Measurements from ENCODE around the gene CACNA1H. TPM values are rescaled to one million over a fixed set of nuclear protein-coding genes. Genes with fewer than 3 reads are reported as not detected.

CACNA1H gene
- total RNA-seq, 1 donor from 2014 or later = 0.09 TPM

DNA sequence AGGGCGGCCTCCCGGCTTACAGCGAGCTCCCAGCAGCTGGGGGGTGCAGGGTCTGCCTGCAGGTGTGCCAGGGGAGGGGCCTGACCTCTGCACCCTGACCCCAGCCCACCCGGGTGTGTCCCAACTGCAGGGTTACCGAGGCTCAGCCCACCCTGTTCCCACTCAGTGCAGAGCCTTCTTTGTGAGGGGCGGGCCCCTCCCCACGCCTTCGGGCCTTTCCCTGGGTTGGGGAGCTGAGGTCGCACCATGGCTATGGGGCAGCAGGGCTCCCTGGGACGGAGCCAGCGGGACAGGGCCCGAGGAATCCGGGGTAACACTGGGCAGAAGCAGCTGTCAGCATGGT, 17.1 kb downstream of the CACNA1H start:
- H3K27me3 Mint-ChIP-seq (ENCODE audit: low read depth) = no peaks in the 10 kb centered on the region
- no peak for DNase-seq (ENCODE audit: low spot score)
- H3K4me3 Mint-ChIP-seq (ENCODE audit: low read depth) = no peak overlapping the region
- H3K4me1 Mint-ChIP-seq (ENCODE audit: low read depth) = no peaks in the 10 kb centered on the region
- H3K36me3 Mint-ChIP-seq (ENCODE audit: low read depth) = no peaks in the 10 kb centered on the region
- no peak overlapping the region for H3K27ac Mint-ChIP-seq
- intact Hi-C loops (cut with micrococcal nuclease) = no loop called here
- no peaks in the 10 kb centered on the region for H3K9me3 Mint-ChIP-seq

DNA sequence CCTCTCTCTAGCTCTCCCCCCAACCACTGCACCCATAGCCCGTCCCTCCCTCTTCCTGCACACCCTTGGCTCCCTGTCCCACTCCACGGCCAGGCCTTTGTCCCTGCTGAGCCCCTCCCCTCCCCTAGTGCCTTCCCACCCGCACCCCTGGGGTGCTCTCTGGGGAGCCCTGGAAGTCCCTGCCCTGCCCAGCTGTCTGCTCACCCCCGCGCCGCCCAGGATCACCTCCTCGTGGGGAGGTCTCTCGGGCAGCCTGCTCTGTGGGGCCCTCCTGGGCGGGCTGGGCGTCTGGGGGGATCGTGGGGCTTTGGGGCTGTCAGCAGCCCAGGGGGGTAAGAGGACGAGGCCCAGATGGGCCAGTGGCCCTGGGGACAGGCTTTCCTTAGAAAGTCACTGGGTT, 18.1 kb downstream of the CACNA1H start:
- intact Hi-C loops (cut with micrococcal nuclease) = no loop called here
- Mint-ChIP-seq H3K27me3 (ENCODE audit: low read depth) (no peaks in the 10 kb centered on the region), H3K4me1 (ENCODE audit: low read depth) (no peaks in the 10 kb centered on the region), H3K36me3 (ENCODE audit: low read depth) (no peaks in the 10 kb centered on the region), H3K27ac (no peak overlapping the region), H3K9me3 (no peaks in the 10 kb centered on the region), H3K4me3 (ENCODE audit: low read depth) (no peak overlapping the region)
- no peak for DNase-seq (ENCODE audit: low spot score)

DNA sequence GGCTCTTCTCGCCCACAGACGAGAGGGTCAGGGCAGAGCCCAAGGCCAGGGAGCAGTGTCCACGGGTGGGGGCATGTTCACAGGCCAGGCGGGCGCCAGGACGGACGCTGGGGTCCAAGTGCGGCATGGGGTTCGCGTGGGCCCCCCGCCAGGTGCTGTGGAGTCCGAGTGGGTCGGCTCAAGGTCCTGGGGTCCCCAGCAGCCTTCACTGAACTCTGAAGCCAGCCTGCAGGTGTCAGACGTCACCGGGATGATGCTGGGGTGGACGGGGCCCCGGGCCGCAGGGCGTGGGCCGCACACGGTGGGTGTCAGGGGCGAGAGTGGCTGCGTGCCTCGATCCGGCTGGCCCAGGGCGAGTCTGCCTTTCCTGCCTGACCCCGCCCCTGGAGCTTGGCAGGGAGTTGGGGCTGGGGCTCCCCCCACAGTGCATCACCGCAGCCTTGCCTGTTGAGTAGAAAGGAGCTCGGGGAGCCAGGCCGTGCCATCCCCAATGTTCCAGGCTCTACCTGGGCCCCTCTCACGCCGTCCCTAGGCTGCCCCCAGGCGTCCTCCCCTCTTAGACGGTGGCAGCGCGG, 19.0 kb downstream of the CACNA1H start:
- DNase-seq (ENCODE audit: low spot score) = no peak
- no peak overlapping the region for H3K27ac Mint-ChIP-seq
- no peaks in the 10 kb centered on the region for H3K9me3 Mint-ChIP-seq
- H3K4me3 Mint-ChIP-seq (ENCODE audit: low read depth) = no peak overlapping the region
- H3K36me3 Mint-ChIP-seq (ENCODE audit: low read depth) = no peaks in the 10 kb centered on the region
- H3K27me3 Mint-ChIP-seq (ENCODE audit: low read depth) = no peaks in the 10 kb centered on the region
- intact Hi-C loops (cut with micrococcal nuclease) = no loop called here
- H3K4me1 Mint-ChIP-seq (ENCODE audit: low read depth) = no peaks in the 10 kb centered on the region

DNA sequence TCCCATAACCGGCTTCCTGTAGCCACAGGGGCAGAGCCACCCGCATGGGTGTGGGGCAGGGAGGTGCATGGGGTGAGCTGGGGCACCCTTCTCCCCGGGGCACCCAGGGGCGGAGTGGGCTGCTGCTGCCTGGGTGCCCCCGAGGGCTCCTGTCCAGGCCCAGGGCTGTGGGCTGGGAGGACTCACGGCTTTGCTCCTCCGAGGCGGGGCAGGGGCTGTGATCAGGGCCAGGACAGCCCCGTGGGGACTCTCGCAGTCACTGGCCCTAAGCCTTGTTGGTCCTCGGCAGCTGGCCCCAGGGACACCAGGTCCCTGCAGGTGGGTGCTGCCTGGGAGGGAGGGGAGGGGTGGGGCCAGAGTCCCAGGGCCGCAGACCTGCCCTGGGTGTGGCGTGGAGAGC, 19.7 kb downstream of the CACNA1H start:
- no peaks in the 10 kb centered on the region for H3K9me3 Mint-ChIP-seq
- DNase-seq (ENCODE audit: low spot score) = no peak
- no peak overlapping the region for H3K27ac Mint-ChIP-seq
- intact Hi-C loops (cut with micrococcal nuclease) = no loop called here
- no peaks in the 10 kb centered on the region for H3K27me3 Mint-ChIP-seq (ENCODE audit: low read depth)
- H3K4me3 Mint-ChIP-seq (ENCODE audit: low read depth) = no peak overlapping the region
- H3K4me1 Mint-ChIP-seq (ENCODE audit: low read depth) = no peaks in the 10 kb centered on the region
- no peaks in the 10 kb centered on the region for H3K36me3 Mint-ChIP-seq (ENCODE audit: low read depth)

GRCh38 chr16:1173788-1174451, 21.0 kb downstream of the CACNA1H start:
- no peak overlapping the region for H3K27ac Mint-ChIP-seq
- intact Hi-C loops (cut with micrococcal nuclease) = no loop called here
- no peaks in the 10 kb centered on the region for H3K9me3 Mint-ChIP-seq
- no peak overlapping the region for H3K4me3 Mint-ChIP-seq (ENCODE audit: low read depth)
- H3K36me3 Mint-ChIP-seq (ENCODE audit: low read depth) = no peaks in the 10 kb centered on the region
- DNase-seq (ENCODE audit: low spot score) = no peak
- no peaks in the 10 kb centered on the region for H3K4me1 Mint-ChIP-seq (ENCODE audit: low read depth)
- H3K27me3 Mint-ChIP-seq (ENCODE audit: low read depth) = no peaks in the 10 kb centered on the region

- no peaks in the 10 kb centered on the region for H3K27me3 Mint-ChIP-seq (ENCODE audit: low read depth)
- no peak overlapping the region for H3K27ac Mint-ChIP-seq
- H3K9me3 Mint-ChIP-seq = no peaks in the 10 kb centered on the region
- intact Hi-C loops (cut with micrococcal nuclease) = no loop called here
- no peak overlapping the region for H3K4me3 Mint-ChIP-seq (ENCODE audit: low read depth)
- H3K4me1 Mint-ChIP-seq (ENCODE audit: low read depth) = no peaks in the 10 kb centered on the region
- no peak for DNase-seq (ENCODE audit: low spot score)
- no peaks in the 10 kb centered on the region for H3K36me3 Mint-ChIP-seq (ENCODE audit: low read depth)
Measured at GRCh38 chr16:1174477-1175357, 21.8 kb downstream of the CACNA1H start.

GRCh38 chr16:1175566-1176279, 22.8 kb downstream of the CACNA1H start:
- DNase-seq (ENCODE audit: low spot score) = no peak
- Mint-ChIP-seq H3K27me3 (ENCODE audit: low read depth) (no peaks in the 10 kb centered on the region), H3K9me3 (no peaks in the 10 kb centered on the region), H3K36me3 (ENCODE audit: low read depth) (no peaks in the 10 kb centered on the region), H3K4me1 (ENCODE audit: low read depth) (no peaks in the 10 kb centered on the region), H3K27ac (no peak overlapping the region), H3K4me3 (ENCODE audit: low read depth) (no peak overlapping the region)
- intact Hi-C loops (cut with micrococcal nuclease) = no loop called here

GRCh38 chr16:1176280-1176897, 23.5 kb downstream of the CACNA1H start:
- no peaks in the 10 kb centered on the region for H3K36me3 Mint-ChIP-seq (ENCODE audit: low read depth)
- no peak overlapping the region for H3K27ac Mint-ChIP-seq
- no peaks in the 10 kb centered on the region for H3K9me3 Mint-ChIP-seq
- no peak overlapping the region for H3K4me3 Mint-ChIP-seq (ENCODE audit: low read depth)
- intact Hi-C loops (cut with micrococcal nuclease) = no loop called here
- DNase-seq (ENCODE audit: low spot score) = no peak
- no peaks in the 10 kb centered on the region for H3K27me3 Mint-ChIP-seq (ENCODE audit: low read depth)
- no peaks in the 10 kb centered on the region for H3K4me1 Mint-ChIP-seq (ENCODE audit: low read depth)

DNA sequence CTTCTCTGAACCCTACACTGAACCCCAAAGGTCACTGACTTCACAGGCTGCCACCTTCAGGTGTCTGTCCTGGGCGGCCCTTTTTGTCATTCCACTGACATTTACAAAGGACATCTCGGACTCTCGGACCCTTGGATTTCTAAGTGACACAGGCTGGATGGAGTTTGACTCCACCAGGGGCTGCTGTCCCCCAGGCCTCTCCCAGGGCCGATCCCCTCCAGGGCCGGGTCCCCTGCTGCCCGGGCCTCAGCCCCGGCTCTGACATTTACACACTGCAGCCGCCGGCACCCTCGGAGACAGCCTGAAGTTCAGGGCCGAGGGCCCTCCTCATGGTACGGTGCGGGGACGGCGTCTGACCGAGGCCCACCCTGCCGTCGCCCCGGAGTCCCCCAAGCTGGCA, 24.1 kb downstream of the CACNA1H start:
- no peaks in the 10 kb centered on the region for H3K36me3 Mint-ChIP-seq (ENCODE audit: low read depth)
- H3K4me1 Mint-ChIP-seq (ENCODE audit: low read depth) = no peaks in the 10 kb centered on the region
- H3K27ac Mint-ChIP-seq = no peak overlapping the region
- no peak for DNase-seq (ENCODE audit: low spot score)
- H3K27me3 Mint-ChIP-seq (ENCODE audit: low read depth) = no peaks in the 10 kb centered on the region
- no peaks in the 10 kb centered on the region for H3K9me3 Mint-ChIP-seq
- no peak overlapping the region for H3K4me3 Mint-ChIP-seq (ENCODE audit: low read depth)
- intact Hi-C loops (cut with micrococcal nuclease) = no loop called here

DNA sequence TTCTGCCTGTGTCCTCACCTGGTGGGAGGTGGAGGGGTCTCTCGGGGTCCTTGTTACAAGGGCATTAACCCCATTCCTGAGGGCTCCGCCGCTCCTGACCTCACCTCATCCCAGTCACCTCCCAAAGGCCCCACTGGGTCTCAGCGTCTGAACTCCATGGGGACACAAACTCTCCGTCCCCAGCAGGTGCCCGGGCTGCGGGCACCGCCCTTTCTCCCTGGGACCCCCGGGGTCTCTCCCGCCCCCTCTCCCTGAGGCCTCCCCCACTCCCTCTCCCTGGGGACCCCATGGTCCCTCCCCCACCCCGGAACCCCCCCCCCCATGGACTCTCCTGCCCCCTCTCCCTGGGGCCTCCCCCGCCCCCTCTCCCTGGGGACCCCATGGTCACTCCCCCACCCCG, 24.8 kb downstream of the CACNA1H start:
- H3K4me3 Mint-ChIP-seq (ENCODE audit: low read depth) = no peak overlapping the region
- intact Hi-C loops (cut with micrococcal nuclease) = no loop called here
- H3K36me3 Mint-ChIP-seq (ENCODE audit: low read depth) = no peaks in the 10 kb centered on the region
- no peaks in the 10 kb centered on the region for H3K9me3 Mint-ChIP-seq
- no peak overlapping the region for H3K27ac Mint-ChIP-seq
- no peaks in the 10 kb centered on the region for H3K4me1 Mint-ChIP-seq (ENCODE audit: low read depth)
- no peaks in the 10 kb centered on the region for H3K27me3 Mint-ChIP-seq (ENCODE audit: low read depth)
- no peak for DNase-seq (ENCODE audit: low spot score)

GRCh38 chr16:1178295-1178910, 25.5 kb downstream of the CACNA1H start:
- Mint-ChIP-seq H3K9me3 (no peaks in the 10 kb centered on the region), H3K27me3 (ENCODE audit: low read depth) (no peaks in the 10 kb centered on the region), H3K4me3 (ENCODE audit: low read depth) (no peak overlapping the region), H3K27ac (no peak overlapping the region), H3K4me1 (ENCODE audit: low read depth) (no peaks in the 10 kb centered on the region), H3K36me3 (ENCODE audit: low read depth) (no peaks in the 10 kb centered on the region)
- intact Hi-C loops (cut with micrococcal nuclease) = no loop called here
- DNase-seq (ENCODE audit: low spot score) = no peak
